Stimulated activated CD8-positive, alpha-beta memory T cell treated with anti-CD3 and anti-CD28 coated beads, Interleukin-12 subunit alpha, Interleukin-12 subunit beta, amount 100 ng/mL, for 24 hours (primary cell): ENCODE data around the gene C11orf68.
"Not testable (repeated sequence)": the region's sequence is repeated elsewhere in the genome, so short reads cannot be mapped to it uniquely, and the experiment has no call there.

ENCODE experiments used
- DNase-seq: peaks from one replicate; pipeline ENCODE4 v3.0.0-alpha.2; 2020; ENCODE audit errors: extremely low read depth

C11orf68 gene

GRCh38 chr11:65915101-65915820, 3.6 kb downstream of the C11orf68 start:
- no peak for DNase-seq

- no peak for DNase-seq
Measured at GRCh38 chr11:65912845-65913244, 6.0 kb downstream of the C11orf68 start.

GRCh38 chr11:65911682-65912568, 6.9 kb downstream of the C11orf68 start:
- DNase-seq, result no peak

- no peak for DNase-seq
Measured at GRCh38 chr11:65907878-65908277, 11.0 kb downstream of the C11orf68 start.

- DNase-seq, result no peak
Measured at GRCh38 chr11:65906602-65907001, 12.3 kb downstream of the C11orf68 start.

- no peak for DNase-seq
Measured at GRCh38 chr11:65903715-65904114, 15.1 kb downstream of the C11orf68 start.

GRCh38 chr11:65903068-65903481, 15.8 kb downstream of the C11orf68 start:
- no peak for DNase-seq

GRCh38 chr11:65900899-65901180, 18.0 kb downstream of the C11orf68 start:
- DNase-seq, result no peak

- peak; percentile 88 for DNase-seq
Measured at GRCh38 chr11:65900125-65900898, 18.6 kb downstream of the C11orf68 start, which contains the start of gene FOSL1. Gene FOSL1, minus strand, starts transcription at chr11:65900388. Its CDS starts 49 bp downstream, at chr11:65900339.

- no peak for DNase-seq
Measured at GRCh38 chr11:65899356-65900124, 19.3 kb downstream of the C11orf68 start.

GRCh38 chr11:65898656-65899355, 20.1 kb downstream of the C11orf68 start:
- DNase-seq, result no peak

GRCh38 chr11:65897020-65897471, 21.8 kb downstream of the C11orf68 start:
- no peak for DNase-seq

- no peak for DNase-seq
Measured at GRCh38 chr11:65896034-65896999, 22.5 kb downstream of the C11orf68 start.

GRCh38 chr11:65895482-65895981, 23.3 kb downstream of the C11orf68 start:
- DNase-seq, result no peak

GRCh38 chr11:65894034-65894591, 24.7 kb downstream of the C11orf68 start:
- DNase-seq, result no peak

GRCh38 chr11:65892661-65893317, 26.1 kb downstream of the C11orf68 start:
- no peak for DNase-seq

- DNase-seq, result not testable (repeated sequence)
Measured at GRCh38 chr11:65892137-65892540, 26.7 kb downstream of the C11orf68 start.
